ENCODE data around the gene ZNF22.

GRCh38 chr10:44977287-44978212 lies 23.2 kb upstream of the ZNF22 start:
- TF ChIP-seq, protein P1, sequence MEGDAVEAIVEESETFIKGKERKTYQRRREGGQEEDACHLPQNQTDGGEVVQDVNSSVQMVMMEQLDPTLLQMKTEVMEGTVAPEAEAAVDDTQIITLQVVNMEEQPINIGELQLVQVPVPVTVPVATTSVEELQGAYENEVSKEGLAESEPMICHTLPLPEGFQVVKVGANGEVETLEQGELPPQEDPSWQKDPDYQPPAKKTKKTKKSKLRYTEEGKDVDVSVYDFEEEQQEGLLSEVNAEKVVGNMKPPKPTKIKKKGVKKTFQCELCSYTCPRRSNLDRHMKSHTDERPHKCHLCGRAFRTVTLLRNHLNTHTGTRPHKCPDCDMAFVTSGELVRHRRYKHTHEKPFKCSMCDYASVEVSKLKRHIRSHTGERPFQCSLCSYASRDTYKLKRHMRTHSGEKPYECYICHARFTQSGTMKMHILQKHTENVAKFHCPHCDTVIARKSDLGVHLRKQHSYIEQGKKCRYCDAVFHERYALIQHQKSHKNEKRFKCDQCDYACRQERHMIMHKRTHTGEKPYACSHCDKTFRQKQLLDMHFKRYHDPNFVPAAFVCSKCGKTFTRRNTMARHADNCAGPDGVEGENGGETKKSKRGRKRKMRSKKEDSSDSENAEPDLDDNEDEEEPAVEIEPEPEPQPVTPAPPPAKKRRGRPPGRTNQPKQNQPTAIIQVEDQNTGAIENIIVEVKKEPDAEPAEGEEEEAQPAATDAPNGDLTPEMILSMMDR (IDR thresholded peaks at IDR 0.05), result no peak
- TF ChIP-seq POLR2A (IDR thresholded peaks at IDR 0.05), result peak in 1 of 2 donors; percentile 24
- peak in 1 of 2 donors; percentile 50 for TF ChIP-seq EP300 (IDR thresholded peaks at IDR 0.05)
